Heart left ventricle (tissue), 13 donors: ENCODE measurements around the gene ZFHX2.

Source experiments
- CTCF ChIP-seq, 12 donors: fragments of 200-600 bp; sonication (generic) in 4 of 12; IDR thresholded peaks; one replicate each; pipeline versions ENCODE4 v1.5.0 to v1.8.0; 2018 to 2022; ENCODE audit warnings: antibody characterized with exemption in 12 of 12, mild to moderate bottlenecking in 5 of 12
- POLR2A ChIP-seq, 2 donors: fragments of 450-650 bp; IDR thresholded peaks; one replicate each; pipeline ENCODE4 v1.6.1; 2017; ENCODE audit warnings: antibody characterized with exemption in 2 of 2, mild to moderate bottlenecking in 2 of 2, moderate library complexity in 2 of 2
- donor health status: ischemic (EF 13 %, LVEDD 7.1; RV severe dilation, severe dysfunction).
- donor health status: DM: no; HTN: yes; CAD: no.
- donor health status: DM: no; HTN: no; CAD: no.
- donor health status: ischemic (EF 25% LVEDD 6.9; RV normal size, moderate dysfunction).
- donor health status: ischemic (EF 25% LVEDD 5.7; RV mildly dilated, moderate dysfunction).
- donor health status: ischemic (EF 35%, LVEDD 5.7; RV mildly dilated, moderate dysfunction).
- donor health status: nonischemic (EF 11% LVEDD 7.7; RV severe dilation, severe dysfunction).
- donor health status: DM: yes; HTN: yes; CAD: no.
- donor health status: PGD.
- donor health status: ischemic (EF 29% LVEDD 5.4; RV normal size, mild dysfunction).
- donor health status: nonischemic (EF 23%, LVEDD 6.1; RV moderate dilation, normal function).

GRCh38 chr14:23573384-23574015 lies 21.9 kb upstream of the ZFHX2 start:
- TF ChIP-seq CTCF (IDR thresholded peaks at IDR 0.05) = no peak
- no peak for TF ChIP-seq POLR2A (IDR thresholded peaks at IDR 0.05)
